ENCODE measurements around the gene SLC25A34.

SLC25A34 gene

DNA sequence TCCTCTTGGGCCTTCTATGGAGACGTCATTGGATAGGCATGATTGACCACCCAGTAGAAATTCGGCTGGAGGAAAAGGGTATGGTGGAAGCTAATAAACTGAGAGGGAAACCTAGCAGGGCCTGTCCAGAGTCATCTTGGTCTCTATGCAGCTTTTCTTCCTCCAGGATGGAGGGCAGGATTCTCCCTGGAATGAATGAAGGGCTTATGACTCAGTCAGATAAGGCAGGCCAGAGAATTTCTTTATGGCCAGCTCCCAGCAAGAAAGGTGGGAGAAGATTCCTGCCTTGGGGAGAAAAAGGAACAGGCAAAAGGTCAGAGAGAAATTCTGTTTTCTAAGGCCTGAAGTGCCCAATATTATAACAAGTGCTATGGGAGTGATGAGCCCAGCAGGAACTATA, 39.6 kb downstream of the SLC25A34 start:
- no peak for DNase-seq (ENCODE audit: low read depth)

DNA sequence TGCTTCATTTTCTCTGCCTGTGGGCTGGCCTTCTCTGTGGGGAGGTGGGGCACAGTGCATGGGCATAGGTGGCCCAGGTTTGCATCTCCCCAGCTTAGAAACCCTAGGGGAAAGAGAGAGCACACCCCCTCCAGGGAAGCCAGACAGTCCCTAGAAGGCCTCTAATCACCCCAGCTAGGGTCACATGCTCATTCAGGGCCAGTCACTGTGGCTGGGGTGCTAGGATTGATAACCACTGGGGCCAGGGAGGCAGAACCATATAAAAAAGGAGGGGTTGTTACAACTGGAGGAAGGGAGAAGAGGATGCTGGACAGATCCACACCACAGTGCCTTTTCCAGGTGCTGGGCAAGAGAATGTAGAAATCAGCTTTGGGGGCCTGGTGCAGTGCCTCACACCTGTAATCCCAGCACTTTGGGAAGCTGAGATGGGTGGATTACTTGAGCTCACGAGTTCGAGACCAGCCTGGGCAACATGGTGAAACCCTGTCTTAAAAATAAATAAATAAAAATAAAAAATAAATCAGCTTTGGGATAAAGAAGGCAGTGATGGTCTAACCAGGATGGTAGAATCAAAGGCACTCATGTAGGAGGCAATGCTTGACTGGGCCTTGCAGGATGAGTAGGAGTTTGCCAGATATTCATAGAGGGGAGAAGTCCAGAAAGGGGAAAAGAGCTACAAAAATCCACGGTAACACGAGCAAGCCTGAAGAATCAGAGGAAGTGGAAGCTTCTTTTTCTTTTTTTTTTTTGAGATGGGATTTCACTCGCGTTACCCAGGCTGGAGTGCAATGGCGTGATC, 42.0 kb downstream of the SLC25A34 start:
- no peak for DNase-seq (ENCODE audit: low read depth)

DNA sequence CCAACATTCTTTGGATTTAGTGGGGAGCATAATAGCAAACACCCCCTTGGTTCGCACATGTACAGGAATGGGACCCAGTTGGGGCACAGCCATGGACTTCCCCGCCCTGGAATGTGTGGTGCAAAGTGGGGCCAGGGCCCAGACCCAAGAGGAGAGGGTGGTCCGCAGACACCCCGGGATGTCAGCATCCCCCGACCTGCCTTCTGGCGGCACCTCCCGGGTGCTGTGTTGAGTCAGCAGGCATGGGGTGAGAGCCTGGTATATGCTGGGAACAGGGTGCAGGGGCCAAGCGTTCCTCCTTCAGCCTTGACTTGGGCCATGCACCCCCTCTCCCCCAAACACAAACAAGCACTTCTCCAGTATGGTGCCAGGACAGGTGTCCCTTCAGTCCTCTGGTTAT, 49.6 kb downstream of the SLC25A34 start:
- DNase-seq (ENCODE audit: low read depth) = no peak

DNA sequence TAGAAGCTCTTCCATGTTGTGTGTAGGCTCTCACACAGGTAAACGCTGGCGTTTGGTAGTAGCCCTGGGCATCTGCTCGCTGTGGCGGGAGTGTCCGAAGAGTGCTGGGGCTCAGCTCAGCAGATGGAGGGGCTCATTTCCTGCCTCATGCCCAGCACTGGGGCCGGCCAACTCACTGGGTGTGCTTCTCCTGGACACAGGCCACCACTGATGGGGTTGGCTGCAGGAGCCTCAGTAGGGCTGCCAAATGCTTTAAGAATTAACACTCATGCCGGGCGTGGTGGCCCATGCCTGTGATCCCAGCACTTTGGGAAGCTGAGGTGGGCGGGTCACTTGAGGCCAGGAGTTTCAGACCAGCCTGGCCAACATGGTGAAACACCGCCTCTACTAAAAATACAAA, 50.5 kb downstream of the SLC25A34 start:
- DNase-seq (ENCODE audit: low read depth) = no peak

DNA sequence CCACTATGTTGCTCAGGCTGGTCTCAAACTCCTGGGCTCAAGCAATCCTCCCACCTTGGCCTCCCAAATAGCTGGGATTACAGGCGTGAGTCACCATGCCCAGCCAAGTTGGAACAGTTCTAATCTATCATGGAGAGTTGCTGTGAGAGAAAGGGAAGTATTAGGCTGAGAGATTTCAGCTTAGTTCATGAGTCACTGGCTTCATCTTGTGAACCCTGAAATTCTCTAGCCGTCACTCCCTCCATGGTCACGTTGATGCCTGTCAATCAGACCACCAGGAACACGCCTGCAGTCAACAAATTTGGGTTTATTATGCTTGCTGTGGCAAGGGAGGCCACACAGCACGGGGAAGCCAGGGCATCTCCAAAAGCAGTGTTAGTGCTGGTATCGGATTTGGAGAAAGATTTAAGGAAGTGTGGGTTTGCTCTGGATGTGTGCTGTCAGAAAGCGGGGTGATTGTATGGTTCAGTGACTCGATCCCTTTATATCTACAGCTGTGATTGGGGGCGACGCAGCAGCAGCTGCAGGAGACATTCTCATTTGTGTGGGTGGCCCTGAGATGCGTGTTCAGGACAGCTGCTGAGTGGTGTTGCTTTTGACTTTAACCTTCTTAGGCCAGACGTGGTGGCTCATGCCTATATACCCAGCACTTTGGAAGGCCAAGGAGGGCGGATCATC, 52.7 kb downstream of the SLC25A34 start:
- DNase-seq (ENCODE audit: low read depth) = no peak

All from stimulated activated CD8-positive, alpha-beta memory T cell treated with anti-CD3 and anti-CD28 coated beads, Interleukin-12 subunit alpha, Interleukin-12 subunit beta, amount 100 ng/mL, for 1 hour (primary cell).